Measurements from ENCODE around the gene AMOT. TPM values are rescaled to one million over a fixed set of nuclear protein-coding genes. Genes with fewer than 3 reads are reported as not detected.

AMOT gene, protein sequence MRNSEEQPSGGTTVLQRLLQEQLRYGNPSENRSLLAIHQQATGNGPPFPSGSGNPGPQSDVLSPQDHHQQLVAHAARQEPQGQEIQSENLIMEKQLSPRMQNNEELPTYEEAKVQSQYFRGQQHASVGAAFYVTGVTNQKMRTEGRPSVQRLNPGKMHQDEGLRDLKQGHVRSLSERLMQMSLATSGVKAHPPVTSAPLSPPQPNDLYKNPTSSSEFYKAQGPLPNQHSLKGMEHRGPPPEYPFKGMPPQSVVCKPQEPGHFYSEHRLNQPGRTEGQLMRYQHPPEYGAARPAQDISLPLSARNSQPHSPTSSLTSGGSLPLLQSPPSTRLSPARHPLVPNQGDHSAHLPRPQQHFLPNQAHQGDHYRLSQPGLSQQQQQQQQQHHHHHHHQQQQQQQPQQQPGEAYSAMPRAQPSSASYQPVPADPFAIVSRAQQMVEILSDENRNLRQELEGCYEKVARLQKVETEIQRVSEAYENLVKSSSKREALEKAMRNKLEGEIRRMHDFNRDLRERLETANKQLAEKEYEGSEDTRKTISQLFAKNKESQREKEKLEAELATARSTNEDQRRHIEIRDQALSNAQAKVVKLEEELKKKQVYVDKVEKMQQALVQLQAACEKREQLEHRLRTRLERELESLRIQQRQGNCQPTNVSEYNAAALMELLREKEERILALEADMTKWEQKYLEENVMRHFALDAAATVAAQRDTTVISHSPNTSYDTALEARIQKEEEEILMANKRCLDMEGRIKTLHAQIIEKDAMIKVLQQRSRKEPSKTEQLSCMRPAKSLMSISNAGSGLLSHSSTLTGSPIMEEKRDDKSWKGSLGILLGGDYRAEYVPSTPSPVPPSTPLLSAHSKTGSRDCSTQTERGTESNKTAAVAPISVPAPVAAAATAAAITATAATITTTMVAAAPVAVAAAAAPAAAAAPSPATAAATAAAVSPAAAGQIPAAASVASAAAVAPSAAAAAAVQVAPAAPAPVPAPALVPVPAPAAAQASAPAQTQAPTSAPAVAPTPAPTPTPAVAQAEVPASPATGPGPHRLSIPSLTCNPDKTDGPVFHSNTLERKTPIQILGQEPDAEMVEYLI
- total RNA-seq (93.3 and 94.6 TPM in 2 replicates), polyA plus RNA-seq (52.1 and 53.0 TPM in 2 replicates)

DNA sequence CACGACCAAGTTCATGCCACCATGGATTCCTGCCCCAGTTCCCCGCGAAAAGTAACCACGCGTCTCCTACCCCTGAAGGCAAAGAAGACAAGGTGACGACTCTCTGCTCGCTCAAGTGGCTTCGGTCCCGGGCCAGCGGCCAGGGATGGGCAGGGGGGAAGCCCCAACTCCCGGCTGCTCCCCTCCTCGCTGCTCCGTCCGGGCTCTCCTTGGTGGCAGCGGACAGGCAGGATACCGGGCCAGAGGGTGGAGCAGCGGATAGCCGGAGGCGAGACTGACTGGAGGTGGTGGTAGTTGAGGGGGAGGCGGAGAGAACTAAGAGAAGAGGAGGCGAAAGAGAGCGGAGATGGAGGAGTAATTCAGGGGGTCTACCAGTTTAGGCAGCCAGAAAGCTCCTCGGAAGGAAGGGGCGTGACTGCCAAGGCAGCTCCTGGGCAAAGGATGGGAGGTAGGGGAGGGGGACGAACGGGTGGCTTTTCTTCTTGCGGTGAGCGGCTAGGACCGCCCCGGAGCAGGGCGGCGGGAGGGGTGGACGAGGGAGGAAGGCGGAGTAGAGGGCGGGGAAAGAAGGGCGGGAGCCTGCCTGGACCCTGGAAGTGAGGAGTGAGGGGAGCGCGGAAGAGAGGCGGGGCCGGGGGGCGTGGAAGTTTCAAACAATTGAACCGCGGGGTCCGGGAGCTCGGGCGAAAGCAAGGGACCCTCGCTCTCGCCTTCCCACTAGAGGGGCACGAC lies at the start of gene AMOT:
Gene AMOT, minus strand, starts transcription at position 450 of the 732 bp plus-strand sequence. CDS start 17,705 bp downstream, outside the sequence.
- Histone ChIP-seq H3K36me3 (replicated peaks; ENCODE audit: insufficient read depth, low read depth) (no peaks in the 10 kb centered on the region), H4K20me1 (ENCODE audit: insufficient read depth, poor library complexity, severe bottlenecking) (no peaks in the 10 kb centered on the region), H3K4me3 (peak within 1 kb of the TSS; percentile 63), H3K9me2 (replicated peaks; ENCODE audit: insufficient read depth) (no peaks in the 10 kb centered on the region), H3K4me2 (peak within 1 kb of the TSS; percentile 79), H3K79me2 (peaks cover 49% of the 10 kb centered on the region), H2AFZ (peak within 1 kb of the TSS; percentile 64), H3K9me3 (ENCODE audit: low read depth) (no peaks in the 10 kb centered on the region), H3K4me1 (ENCODE audit: insufficient read depth) (peaks cover 34% of the 10 kb centered on the region), H3K27ac (peak within 1 kb of the TSS; percentile 85), H3K27me3 (no peaks in the 10 kb centered on the region)
- TF ChIP-seq EZH2 (IDR thresholded peaks at IDR 0.05; ENCODE audit: borderline replicate concordance): no peak
- no peak for TF ChIP-seq EZH2phosphoT487 (IDR thresholded peaks at IDR 0.05; ENCODE audit: low read depth, severe bottlenecking, unreplicated experiment)
- TF ChIP-seq, protein P1, sequence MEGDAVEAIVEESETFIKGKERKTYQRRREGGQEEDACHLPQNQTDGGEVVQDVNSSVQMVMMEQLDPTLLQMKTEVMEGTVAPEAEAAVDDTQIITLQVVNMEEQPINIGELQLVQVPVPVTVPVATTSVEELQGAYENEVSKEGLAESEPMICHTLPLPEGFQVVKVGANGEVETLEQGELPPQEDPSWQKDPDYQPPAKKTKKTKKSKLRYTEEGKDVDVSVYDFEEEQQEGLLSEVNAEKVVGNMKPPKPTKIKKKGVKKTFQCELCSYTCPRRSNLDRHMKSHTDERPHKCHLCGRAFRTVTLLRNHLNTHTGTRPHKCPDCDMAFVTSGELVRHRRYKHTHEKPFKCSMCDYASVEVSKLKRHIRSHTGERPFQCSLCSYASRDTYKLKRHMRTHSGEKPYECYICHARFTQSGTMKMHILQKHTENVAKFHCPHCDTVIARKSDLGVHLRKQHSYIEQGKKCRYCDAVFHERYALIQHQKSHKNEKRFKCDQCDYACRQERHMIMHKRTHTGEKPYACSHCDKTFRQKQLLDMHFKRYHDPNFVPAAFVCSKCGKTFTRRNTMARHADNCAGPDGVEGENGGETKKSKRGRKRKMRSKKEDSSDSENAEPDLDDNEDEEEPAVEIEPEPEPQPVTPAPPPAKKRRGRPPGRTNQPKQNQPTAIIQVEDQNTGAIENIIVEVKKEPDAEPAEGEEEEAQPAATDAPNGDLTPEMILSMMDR (IDR thresholded peaks at IDR 0.05; ENCODE audit: poor library complexity): no peak
- peak; percentile 95 for DNase-seq (ENCODE audit: low spot score)
- WGBS (ENCODE audit: low lambda C conversion rate, missing lambda C conversion rate): under 1% methylated on average over 36 of the region's 49 CpGs

DNA sequence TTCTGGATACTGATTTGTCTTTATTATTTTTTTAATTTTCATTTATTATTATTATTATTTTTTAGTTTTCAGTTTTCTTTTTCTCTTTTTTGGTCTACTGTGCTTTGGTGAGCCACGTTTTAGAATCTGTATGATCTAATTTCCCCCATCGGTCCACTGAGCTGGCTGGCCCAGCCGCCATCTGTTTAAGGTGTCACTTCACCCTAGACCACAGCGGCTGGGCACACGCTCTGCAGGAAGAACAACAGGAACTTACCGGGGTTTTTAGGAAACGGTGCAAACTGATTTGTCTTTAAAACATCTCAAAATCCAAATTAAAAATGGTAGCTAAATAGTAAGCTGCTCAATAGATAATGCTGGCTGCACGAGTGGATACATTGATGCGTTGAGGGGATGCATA lies 48.8 kb upstream of the AMOT start:
- no peaks in the 10 kb centered on the region for H3K9me3 ChIP-seq (ENCODE audit: low read depth)
- 83% methylated on average over 9 of the region's 9 CpGs for WGBS (ENCODE audit: low lambda C conversion rate, missing lambda C conversion rate)
- H3K27ac ChIP-seq: no peak overlapping the region
- no peaks in the 10 kb centered on the region for H3K9me2 ChIP-seq (replicated peaks; ENCODE audit: insufficient read depth)
- H3K4me1 ChIP-seq (ENCODE audit: insufficient read depth): no peaks in the 10 kb centered on the region
- no peaks in the 10 kb centered on the region for H3K36me3 ChIP-seq (replicated peaks; ENCODE audit: insufficient read depth, low read depth)
- H3K4me3 ChIP-seq: no peak overlapping the region
- no peak overlapping the region for H3K4me2 ChIP-seq
- no peak for TF ChIP-seq EZH2phosphoT487 (IDR thresholded peaks at IDR 0.05; ENCODE audit: low read depth, severe bottlenecking, unreplicated experiment)
- no peak for TF ChIP-seq EZH2 (IDR thresholded peaks at IDR 0.05; ENCODE audit: borderline replicate concordance)
- TF ChIP-seq, protein P1 (IDR thresholded peaks at IDR 0.05; ENCODE audit: poor library complexity): no peak
- no peaks in the 10 kb centered on the region for H3K27me3 ChIP-seq
- DNase-seq (ENCODE audit: low spot score): no peak
- H2AFZ ChIP-seq: no peak overlapping the region
- no peaks in the 10 kb centered on the region for H4K20me1 ChIP-seq (ENCODE audit: insufficient read depth, poor library complexity, severe bottlenecking)
- no peaks in the 10 kb centered on the region for H3K79me2 ChIP-seq

DNA sequence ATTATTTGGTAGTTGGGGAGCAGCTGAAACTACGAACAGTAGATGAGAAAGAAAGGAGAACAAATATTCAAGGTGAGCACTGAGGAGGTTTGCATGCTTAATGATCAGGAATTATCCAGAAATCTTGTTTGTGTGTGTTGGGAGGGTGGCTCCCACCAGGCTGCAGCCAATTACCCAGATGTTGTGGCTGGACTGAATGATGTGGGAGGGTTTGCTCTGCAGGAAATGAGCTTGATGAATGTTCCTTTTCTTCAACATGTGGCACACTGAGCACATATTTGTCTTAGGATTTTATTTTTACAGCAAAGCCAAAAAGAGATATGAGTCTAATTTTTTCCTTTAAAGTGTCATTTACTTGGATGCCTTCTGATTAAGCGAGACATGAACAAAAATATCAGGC lies 48.3 kb upstream of the AMOT start:
- Histone ChIP-seq H2AFZ (no peak overlapping the region), H3K4me2 (no peak overlapping the region), H3K36me3 (replicated peaks; ENCODE audit: insufficient read depth, low read depth) (no peaks in the 10 kb centered on the region), H3K27me3 (no peaks in the 10 kb centered on the region), H3K9me2 (replicated peaks; ENCODE audit: insufficient read depth) (no peaks in the 10 kb centered on the region), H3K27ac (no peak overlapping the region), H3K4me1 (ENCODE audit: insufficient read depth) (no peaks in the 10 kb centered on the region), H4K20me1 (ENCODE audit: insufficient read depth, poor library complexity, severe bottlenecking) (no peaks in the 10 kb centered on the region), H3K9me3 (ENCODE audit: low read depth) (no peaks in the 10 kb centered on the region), H3K79me2 (no peaks in the 10 kb centered on the region), H3K4me3 (no peak overlapping the region)
- WGBS (ENCODE audit: low lambda C conversion rate, missing lambda C conversion rate): 71% methylated on average over 2 of the region's 2 CpGs
- DNase-seq (ENCODE audit: low spot score): no peak
- no peak for TF ChIP-seq EZH2 (IDR thresholded peaks at IDR 0.05; ENCODE audit: borderline replicate concordance)
